Panc1 (cell line): ENCODE results near the gene FAM229B.

ENCODE experiments used
- CTCF ChIP-seq: fragments of 450-650 bp; IDR thresholded peaks from 2 replicates; pipeline ENCODE4 v1.5.1; 2017; ENCODE audit warnings: mild to moderate bottlenecking
- POLR2AphosphoS5 ChIP-seq: IDR thresholded peaks from 2 replicates; pipeline ENCODE4 v1.6.1; 2012; ENCODE audit warnings: mild to moderate bottlenecking, low read depth, low read length, moderate library complexity
- REST ChIP-seq, 2 experiments: IDR thresholded peaks; 2 replicates each; pipeline ENCODE4 v1.6.1; 2011 to 2012; ENCODE audit warnings: low read depth in 2 of 2, control low read depth in 1 of 2, low read length in 1 of 2, mild to moderate bottlenecking in 1 of 2, moderate library complexity in 1 of 2; ENCODE audit not compliant: insufficient read depth in 1 of 2
- SIN3A ChIP-seq: IDR thresholded peaks from 2 replicates; pipeline ENCODE4 v1.6.1; 2012; ENCODE audit warnings: low read depth, mild to moderate bottlenecking, low read length, moderate library complexity, borderline replicate concordance; ENCODE audit not compliant: insufficient read depth
- TCF7L2 ChIP-seq: IDR thresholded peaks from 2 replicates; pipeline ENCODE4 v1.6.1; 2011; ENCODE audit warnings: mild to moderate bottlenecking, low read depth, low read length, inconsistent platforms

- no peak for TF ChIP-seq CTCF
- no peak for TF ChIP-seq REST (IDR thresholded peaks at IDR 0.05; ENCODE audit: insufficient read depth in 1 of 2, low read depth in 2 of 2, low read length in 1 of 2)
- TF ChIP-seq SIN3A: no peak
- no peak for TF ChIP-seq POLR2AphosphoS5
- no peak for TF ChIP-seq TCF7L2
These were observed 21.9 kb downstream of the FAM229B start for GRCh38 chr6:112109262-112109661.
